ENCODE data around the gene C11orf68. TPM values are rescaled to one million over a fixed set of nuclear protein-coding genes. Genes with fewer than 3 reads are reported as not detected.
A peak's percentile ranks its signal among the peaks of the same experiment; 100 is the strongest.

C11orf68 gene
- total RNA-seq, 2 experiments from 2014 or later = 28.4 to 28.5 TPM

DNA sequence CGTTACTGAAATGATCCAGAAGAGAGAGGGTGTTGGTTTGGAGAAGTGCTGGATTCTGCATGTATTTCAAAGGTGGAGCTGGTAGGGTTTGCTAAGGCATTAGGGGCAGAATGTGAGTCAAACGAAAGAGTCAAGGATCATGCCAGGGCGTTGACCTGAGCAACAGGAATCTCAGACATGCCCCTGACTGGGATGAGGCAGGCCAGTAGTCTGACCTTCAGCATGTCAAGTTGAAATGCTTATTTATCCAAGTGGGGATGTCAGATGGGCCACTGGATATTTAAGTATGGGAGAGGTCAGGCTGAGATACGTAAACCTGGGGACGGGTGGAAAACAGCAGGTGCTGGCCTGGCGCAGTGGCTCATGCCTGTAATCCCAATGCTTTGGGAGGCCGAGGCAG, 23.7 kb upstream of the C11orf68 start:
- peaks cover 17% of the 10 kb centered on the region for H3K27me3 Mint-ChIP-seq (ENCODE audit: low read depth)
- no peak for ATAC-seq
- no peaks in the 10 kb centered on the region for H3K4me1 Mint-ChIP-seq (ENCODE audit: low read depth)
- DNase-seq = no peak
- no peaks in the 10 kb centered on the region for H3K9me3 Mint-ChIP-seq (ENCODE audit: insufficient read depth)
- no peaks in the 10 kb centered on the region for H3K36me3 Mint-ChIP-seq (ENCODE audit: low read depth)
- no peak overlapping the region for H3K27ac Mint-ChIP-seq
- POLR2A ChIA-PET = no interaction called here
- CTCF ChIA-PET = interaction anchor here (0.6 kb wide), 1 partner anchor 14 kb away, joined by 3 read pairs; no protein-coding TSS in a partner anchor
- H3K4me3 Mint-ChIP-seq = no peak overlapping the region

DNA sequence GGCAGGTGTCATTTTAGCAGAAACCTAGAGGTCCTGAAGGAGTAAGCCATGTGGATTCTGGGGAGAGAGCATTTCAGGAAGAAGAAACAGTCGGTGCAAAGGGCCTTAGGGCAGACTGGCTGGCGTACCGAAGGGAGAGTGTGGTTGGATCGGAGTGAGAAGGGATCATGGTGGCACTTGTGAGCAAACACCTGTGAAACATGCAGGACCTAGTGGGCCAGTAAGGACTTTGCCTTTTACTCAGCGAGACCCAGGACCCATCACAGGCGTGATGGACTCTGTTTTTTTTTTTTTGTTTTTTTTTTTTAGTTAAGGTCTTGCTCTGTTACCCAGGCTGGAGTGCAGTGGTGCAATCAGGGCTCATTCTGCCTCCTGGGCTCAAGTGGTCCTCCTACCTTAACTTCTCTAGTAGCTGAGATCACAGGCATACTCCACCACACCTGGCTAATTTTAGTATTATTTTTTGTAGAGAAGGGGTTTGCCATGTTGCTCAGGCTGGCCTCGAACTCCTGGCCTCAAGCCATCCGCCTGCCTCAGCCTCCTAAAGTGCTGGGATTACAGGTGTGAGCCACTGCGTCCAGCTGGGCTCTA, 23.0 kb upstream of the C11orf68 start:
- Mint-ChIP-seq H3K4me1 (ENCODE audit: low read depth) (no peaks in the 10 kb centered on the region), H3K27me3 (ENCODE audit: low read depth) (peaks cover 20% of the 10 kb centered on the region), H3K36me3 (ENCODE audit: low read depth) (no peaks in the 10 kb centered on the region), H3K9me3 (ENCODE audit: insufficient read depth) (no peaks in the 10 kb centered on the region), H3K27ac (no peak overlapping the region), H3K4me3 (no peak overlapping the region)
- CTCF ChIA-PET = no interaction called here
- ATAC-seq (no peak), DNase-seq (no peak)
- POLR2A ChIA-PET = interaction anchor here (1.5 kb wide), 1 partner anchor 10 kb away, joined by 3 read pairs; no protein-coding TSS in a partner anchor

DNA sequence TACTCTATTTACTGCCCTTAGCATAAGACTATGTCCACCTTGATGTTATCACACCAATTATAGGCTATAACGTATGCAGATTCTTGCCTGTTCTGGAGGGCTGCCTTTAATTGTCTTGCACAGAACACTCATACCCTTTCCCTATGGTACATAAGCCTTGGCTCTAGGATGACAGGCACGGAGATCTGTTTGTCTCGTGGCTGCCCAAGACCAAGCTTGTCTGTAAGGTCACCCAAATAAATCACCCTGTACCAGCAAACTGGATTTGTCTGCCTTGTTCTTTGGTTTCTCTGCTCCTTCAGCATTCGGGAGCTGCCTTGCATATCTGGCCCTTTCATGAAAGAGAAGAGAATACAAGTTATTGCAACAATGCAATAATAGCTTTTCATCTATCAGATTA, 18.9 kb upstream of the C11orf68 start:
- ATAC-seq (no peak), DNase-seq (no peak)
- ChIA-PET CTCF (interaction anchor here (0.7 to 1.0 kb wide), 2 partner anchors 19 to 48 kb away, joined by 3 read pairs; no protein-coding TSS in a partner anchor), POLR2A (interaction anchor here (0.6 to 0.9 kb wide), 2 partner anchors 37 to 210 kb away, joined by 5 read pairs; no protein-coding TSS in a partner anchor)
- H3K9me3 Mint-ChIP-seq (ENCODE audit: insufficient read depth) = no peaks in the 10 kb centered on the region
- H3K36me3 Mint-ChIP-seq (ENCODE audit: low read depth) = no peaks in the 10 kb centered on the region
- H3K27ac Mint-ChIP-seq = no peak overlapping the region
- peaks cover 3% of the 10 kb centered on the region for H3K4me1 Mint-ChIP-seq (ENCODE audit: low read depth)
- no peak overlapping the region for H3K4me3 Mint-ChIP-seq
- H3K27me3 Mint-ChIP-seq (ENCODE audit: low read depth) = peaks cover 20% of the 10 kb centered on the region

DNA sequence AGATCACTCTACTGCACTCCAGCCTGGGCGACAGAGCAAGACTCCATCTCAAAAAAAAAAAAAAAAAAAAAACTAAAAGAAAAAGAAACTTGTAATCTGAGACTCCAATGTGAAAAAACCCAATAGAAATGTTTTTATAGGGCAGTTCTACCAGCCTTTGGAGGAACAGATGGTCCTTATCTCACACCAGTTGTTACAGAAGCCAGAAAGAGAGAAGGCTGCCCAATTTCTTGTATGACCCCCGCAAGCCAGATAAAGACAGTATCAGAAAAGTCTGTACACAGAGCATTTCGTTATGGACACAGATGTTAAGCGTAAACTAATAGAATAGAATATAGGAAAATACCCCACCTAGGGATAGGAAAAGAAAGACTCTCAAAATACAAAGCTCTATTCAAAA, 15.2 kb upstream of the C11orf68 start:
- Mint-ChIP-seq H3K27ac (no peak overlapping the region), H3K36me3 (ENCODE audit: low read depth) (peaks cover 6% of the 10 kb centered on the region), H3K9me3 (ENCODE audit: insufficient read depth) (no peaks in the 10 kb centered on the region), H3K27me3 (ENCODE audit: low read depth) (peaks cover 11% of the 10 kb centered on the region), H3K4me3 (no peak overlapping the region), H3K4me1 (ENCODE audit: low read depth) (peaks cover 34% of the 10 kb centered on the region)
- CTCF ChIA-PET = interaction anchor here (0.8 to 2.0 kb wide), 4 partner anchors 16 to 50 kb away, joined by 3 to 6 read pairs (median 4); partner anchors contain the start of gene CCDC85B
- POLR2A ChIA-PET = no interaction called here
- ATAC-seq (no peak), DNase-seq (no peak)

DNA sequence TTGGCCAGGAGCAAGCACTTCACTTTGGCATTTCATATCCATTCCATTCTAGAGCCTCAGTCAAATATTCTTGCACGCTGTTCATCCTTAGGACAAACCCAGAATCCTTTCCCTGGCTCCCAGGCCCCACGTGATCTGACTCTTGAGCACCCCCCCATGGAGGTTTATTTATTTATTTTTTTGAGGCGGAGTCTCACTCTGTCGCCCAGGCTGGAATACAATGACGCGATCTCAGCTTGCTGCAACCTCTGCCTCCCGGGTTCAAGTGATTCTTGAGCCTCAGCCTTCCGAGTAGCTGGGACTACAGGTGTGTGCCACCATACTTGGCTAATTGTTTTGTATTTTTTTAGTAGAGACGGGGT, 13.7 kb upstream of the C11orf68 start:
- ATAC-seq = no peak
- Mint-ChIP-seq H3K27me3 (ENCODE audit: low read depth) (peaks cover 2% of the 10 kb centered on the region), H3K9me3 (ENCODE audit: insufficient read depth) (no peaks in the 10 kb centered on the region), H3K4me3 (no peak overlapping the region), H3K4me1 (ENCODE audit: low read depth) (peaks cover 48% of the 10 kb centered on the region), H3K27ac (peak overlapping the region; percentile 82), H3K36me3 (ENCODE audit: low read depth) (peaks cover 12% of the 10 kb centered on the region)
- ChIA-PET CTCF (interaction anchor here (0.9 to 2.6 kb wide), 12 partner anchors 9 to 153 kb away, joined by 3 to 43 read pairs (median 6); partner anchors contain the start of genes CCDC85B and FIBP), POLR2A (interaction anchor here (0.7 to 3.7 kb wide), 5 partner anchors 9 to 46 kb away, joined by 3 to 24 read pairs (median 4); partner anchors contain the start of genes CCDC85B and FIBP)
- no peak for DNase-seq

DNA sequence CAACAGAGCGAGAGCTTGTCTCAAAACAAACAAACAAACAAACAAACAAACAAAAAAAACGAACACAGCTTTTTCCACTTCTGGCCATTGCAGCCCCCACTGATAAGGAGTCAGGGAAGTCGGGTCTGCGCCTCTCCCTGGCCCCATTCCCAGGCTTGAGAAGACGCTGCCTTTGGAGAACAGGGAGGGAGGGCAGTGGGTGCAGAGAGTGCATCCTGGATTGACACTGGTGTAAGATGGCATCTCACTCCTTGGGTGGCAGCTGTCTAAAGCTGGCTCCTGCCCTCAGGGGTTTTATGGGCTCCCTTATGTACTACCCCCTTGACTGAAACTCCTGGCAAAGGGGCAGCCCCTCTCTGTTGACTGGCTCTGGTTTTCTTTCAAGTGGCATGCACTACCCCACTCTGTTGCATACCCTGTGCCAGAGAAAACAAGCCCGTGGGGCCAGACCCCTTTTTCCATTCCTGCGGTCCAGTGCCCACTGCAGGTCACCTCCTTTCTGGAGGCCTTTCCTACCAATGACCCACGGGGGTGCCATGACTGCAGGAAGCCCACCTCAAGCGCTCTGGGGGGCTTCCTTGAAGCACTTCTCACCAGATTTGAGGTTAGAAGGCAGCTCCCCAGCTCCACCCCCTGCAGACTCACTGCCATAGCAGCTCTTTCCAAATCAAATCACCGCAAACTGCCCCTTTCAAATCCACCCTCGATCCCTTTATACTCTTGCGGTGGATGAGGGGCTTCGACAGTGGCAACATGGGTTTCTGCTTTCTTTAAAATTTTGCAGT, 13.1 kb upstream of the C11orf68 start:
- peaks cover 12% of the 10 kb centered on the region for H3K36me3 Mint-ChIP-seq (ENCODE audit: low read depth)
- H3K4me3 Mint-ChIP-seq = no peak overlapping the region
- H3K27me3 Mint-ChIP-seq (ENCODE audit: low read depth) = no peaks in the 10 kb centered on the region
- ChIA-PET CTCF (interaction anchor here (1.0 to 2.6 kb wide), 11 partner anchors 8 to 72 kb away, joined by 3 to 43 read pairs (median 6); partner anchors contain the start of genes CCDC85B and FIBP), POLR2A (interaction anchor here (0.7 to 3.7 kb wide), 9 partner anchors 9 to 72 kb away, joined by 3 to 24 read pairs (median 3); partner anchors contain the start of genes CCDC85B, FIBP and SART1)
- no peaks in the 10 kb centered on the region for H3K9me3 Mint-ChIP-seq (ENCODE audit: insufficient read depth)
- peak; percentile 46 for DNase-seq
- no peak for ATAC-seq
- peaks cover 54% of the 10 kb centered on the region for H3K4me1 Mint-ChIP-seq (ENCODE audit: low read depth)
- peak overlapping the region; percentile 82 for H3K27ac Mint-ChIP-seq

GRCh38 chr11:65928667-65929066, 9.8 kb upstream of the C11orf68 start:
- DNase-seq = peak; percentile 41
- ATAC-seq = peak; percentile 10

GRCh38 chr11:65927904-65928397, 9.1 kb upstream of the C11orf68 start:
- peak overlapping the region; percentile 73 for H3K4me3 Mint-ChIP-seq
- peak; percentile 93 for DNase-seq
- ChIA-PET POLR2A (interaction anchor here (0.6 to 1.3 kb wide), 18 partner anchors 9 to 118 kb away, joined by 3 to 7 read pairs (median 3); partner anchors contain the start of genes BANF1, C11orf68, CCDC85B and CFL1), CTCF (interaction anchor here (0.9 to 4.3 kb wide), 10 partner anchors 15 to 216 kb away, joined by 3 to 33 read pairs (median 4); partner anchors contain the start of genes CCDC85B, FIBP, KAT5 and MUS81)
- H3K9me3 Mint-ChIP-seq (ENCODE audit: insufficient read depth) = no peaks in the 10 kb centered on the region
- H3K36me3 Mint-ChIP-seq (ENCODE audit: low read depth) = peaks cover 25% of the 10 kb centered on the region
- ATAC-seq = peak; percentile 89
- peak overlapping the region; percentile 96 for H3K27ac Mint-ChIP-seq
- peaks cover 61% of the 10 kb centered on the region for H3K4me1 Mint-ChIP-seq (ENCODE audit: low read depth)
- no peaks in the 10 kb centered on the region for H3K27me3 Mint-ChIP-seq (ENCODE audit: low read depth)

More at GRCh38 chr11:65928667-65929066, 9.8 kb upstream of the C11orf68 start:
- H3K27ac Mint-ChIP-seq = peak overlapping the region; percentile 96
- no peaks in the 10 kb centered on the region for H3K27me3 Mint-ChIP-seq (ENCODE audit: low read depth)
- H3K9me3 Mint-ChIP-seq (ENCODE audit: insufficient read depth) = no peaks in the 10 kb centered on the region
- CTCF ChIA-PET = interaction anchor here (0.6 to 4.3 kb wide), 13 partner anchors 14 to 217 kb away, joined by 3 to 33 read pairs (median 4); partner anchors contain the start of genes CCDC85B, FIBP, KAT5 and MUS81
- peaks cover 18% of the 10 kb centered on the region for H3K36me3 Mint-ChIP-seq (ENCODE audit: low read depth)
- H3K4me3 Mint-ChIP-seq = peak overlapping the region; percentile 73
- H3K4me1 Mint-ChIP-seq (ENCODE audit: low read depth) = peaks cover 62% of the 10 kb centered on the region
- POLR2A ChIA-PET = interaction anchor here (0.7 to 1.3 kb wide), 11 partner anchors 11 to 119 kb away, joined by 3 to 7 read pairs (median 3); partner anchors contain the start of genes BANF1, C11orf68, CCDC85B and EIF1AD

DNA sequence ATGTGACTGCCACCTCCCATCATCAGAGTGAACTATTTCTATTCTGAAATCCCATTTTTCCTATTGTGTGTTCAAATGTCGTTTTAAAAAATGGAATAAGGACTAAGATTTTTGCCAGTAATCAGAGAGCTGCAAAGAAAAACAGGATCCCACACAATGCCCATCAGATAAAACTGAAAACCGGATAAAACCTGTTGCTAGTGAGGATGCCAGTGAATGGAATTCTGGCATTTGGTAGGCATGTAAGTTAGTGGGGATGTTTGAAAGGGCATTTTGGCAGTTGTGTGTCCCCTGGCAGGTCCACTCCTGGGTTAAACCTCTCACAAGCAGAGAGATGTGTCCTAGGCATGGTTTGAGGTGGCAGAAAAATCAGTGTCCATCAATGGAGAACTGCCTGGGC, 6.5 kb upstream of the C11orf68 start:
- ChIA-PET POLR2A (interaction anchor here (0.6 to 0.9 kb wide), 2 partner anchors 10 to 11 kb away, joined by 3 read pairs; no protein-coding TSS in a partner anchor), CTCF (interaction anchor here (4.3 kb wide), 1 partner anchor 36 kb away, joined by 33 read pairs; the partner anchor contains the start of genes CCDC85B and FIBP)
- no peaks in the 10 kb centered on the region for H3K9me3 Mint-ChIP-seq (ENCODE audit: insufficient read depth)
- ATAC-seq (no peak), DNase-seq (no peak)
- H3K4me1 Mint-ChIP-seq (ENCODE audit: low read depth) = peaks cover 58% of the 10 kb centered on the region
- H3K27me3 Mint-ChIP-seq (ENCODE audit: low read depth) = no peaks in the 10 kb centered on the region
- no peak overlapping the region for H3K4me3 Mint-ChIP-seq
- peaks cover 40% of the 10 kb centered on the region for H3K36me3 Mint-ChIP-seq (ENCODE audit: low read depth)
- peak overlapping the region; percentile 37 for H3K27ac Mint-ChIP-seq

- Mint-ChIP-seq H3K9me3 (ENCODE audit: insufficient read depth) (no peaks in the 10 kb centered on the region), H3K27me3 (ENCODE audit: low read depth) (no peaks in the 10 kb centered on the region), H3K4me1 (ENCODE audit: low read depth) (peaks cover 42% of the 10 kb centered on the region), H3K4me3 (peak overlapping the region; percentile 43), H3K36me3 (ENCODE audit: low read depth) (peaks cover 37% of the 10 kb centered on the region), H3K27ac (peak overlapping the region; percentile 71)
- ChIA-PET CTCF (interaction anchor here (0.7 to 2.4 kb wide), 3 partner anchors 32 to 38 kb away, joined by 4 to 10 read pairs (median 7); partner anchors contain the start of genes CCDC85B and FIBP), POLR2A (interaction anchor here (0.9 to 1.2 kb wide), 3 partner anchors 8 to 45 kb away, joined by 4 read pairs; no protein-coding TSS in a partner anchor)
- no peak for ATAC-seq
- no peak for DNase-seq
Measured at GRCh38 chr11:65922565-65922964, 3.7 kb upstream of the C11orf68 start.

GRCh38 chr11:65921876-65922275, 3.0 kb upstream of the C11orf68 start:
- H3K4me3 Mint-ChIP-seq = peak overlapping the region; percentile 43
- H3K36me3 Mint-ChIP-seq (ENCODE audit: low read depth) = peaks cover 40% of the 10 kb centered on the region
- POLR2A ChIA-PET = interaction anchor here (0.7 to 1.2 kb wide), 2 partner anchors 11 to 32 kb away, joined by 3 to 4 read pairs; partner anchors contain the start of gene CCDC85B
- no peak for DNase-seq
- no peak for ATAC-seq
- no peaks in the 10 kb centered on the region for H3K27me3 Mint-ChIP-seq (ENCODE audit: low read depth)
- CTCF ChIA-PET = interaction anchor here (1.1 to 2.4 kb wide), 2 partner anchors 33 to 37 kb away, joined by 7 to 10 read pairs; partner anchors contain the start of gene FIBP
- H3K27ac Mint-ChIP-seq = peak overlapping the region; percentile 61
- peaks cover 41% of the 10 kb centered on the region for H3K4me1 Mint-ChIP-seq (ENCODE audit: low read depth)
- no peaks in the 10 kb centered on the region for H3K9me3 Mint-ChIP-seq (ENCODE audit: insufficient read depth)
